H9 (cell line): ENCODE data around the gene TUBB2A. TPM values are rescaled to one million over a fixed set of nuclear protein-coding genes. Genes with fewer than 3 reads are reported as not detected.

Source experiments
- DNase-seq: peaks from one replicate; pipeline ENCODE4 v3.0.0-alpha.2; 2017
- H2AFZ ChIP-seq: one replicate; pipeline ENCODE4 v1.6.1; 2013; ENCODE audit warnings: mild to moderate bottlenecking, low read length, control low read depth, moderate library complexity
- H2AK5ac ChIP-seq: 2 replicates; pipeline ENCODE4 v1.6.1; 2013; ENCODE audit warnings: low read length, control low read depth, mixed read lengths; ENCODE audit not compliant: insufficient read length
- H2BK120ac ChIP-seq: one replicate; pipeline ENCODE4 v1.6.1; 2013; ENCODE audit warnings: low read depth, mild to moderate bottlenecking, low read length, control low read depth, inconsistent platforms; ENCODE audit not compliant: poor library complexity, severe bottlenecking
- H2BK12ac ChIP-seq: 2 replicates; pipeline ENCODE4 v1.6.1; 2013; ENCODE audit warnings: low read length, control low read depth, mixed read lengths, low read depth; ENCODE audit not compliant: insufficient read length
- H2BK15ac ChIP-seq: 2 replicates; pipeline ENCODE4 v1.6.1; 2013; ENCODE audit warnings: low read depth, low read length, control low read depth
- H2BK20ac ChIP-seq: one replicate; pipeline ENCODE4 v1.6.1; 2013; ENCODE audit warnings: low read depth, mild to moderate bottlenecking, low read length, control low read depth, inconsistent platforms; ENCODE audit not compliant: poor library complexity, severe bottlenecking
- H2BK5ac ChIP-seq: 2 replicates; pipeline ENCODE4 v1.6.1; 2013; ENCODE audit warnings: low read length, control low read depth, mixed read lengths; ENCODE audit not compliant: insufficient read length
- H3K14ac ChIP-seq: 2 replicates; pipeline ENCODE4 v1.6.1; 2013; ENCODE audit warnings: low read length, control low read depth; ENCODE audit not compliant: insufficient read depth
- H3K18ac ChIP-seq: 2 replicates; pipeline ENCODE4 v1.6.1; 2013; ENCODE audit warnings: low read depth, mild to moderate bottlenecking, mixed read lengths, low read length, control low read depth; ENCODE audit not compliant: insufficient read length
- H3K23ac ChIP-seq: 2 replicates; pipeline ENCODE4 v1.6.1; 2013; ENCODE audit warnings: low read length, control low read depth, mixed read lengths, low read depth; ENCODE audit not compliant: insufficient read length
- H3K23me2 ChIP-seq: 2 replicates; pipeline ENCODE4 v1.6.1; 2013; ENCODE audit warnings: low read depth, mild to moderate bottlenecking, mixed read lengths, low read length, control low read depth; ENCODE audit not compliant: insufficient read length, poor library complexity, severe bottlenecking
- H3K27ac ChIP-seq: 2 replicates; pipeline ENCODE4 v1.5.1; 2013; ENCODE audit warnings: low read length, control low read depth, mixed read lengths, low read depth; ENCODE audit not compliant: insufficient read length
- H3K27me3 ChIP-seq: 2 replicates; pipeline ENCODE4 v1.6.1; 2013; ENCODE audit warnings: low read length, control low read depth, inconsistent platforms; ENCODE audit not compliant: insufficient read depth
- H3K4ac ChIP-seq: 2 replicates; pipeline ENCODE4 v1.6.1; 2013; ENCODE audit warnings: low read depth, mild to moderate bottlenecking, control low read depth, inconsistent platforms, low read length, moderate library complexity
- H3K4me1 ChIP-seq: 2 replicates; pipeline ENCODE4 v1.6.1; 2013; ENCODE audit warnings: low read length, control low read depth, inconsistent platforms; ENCODE audit not compliant: insufficient read depth
- H3K4me2 ChIP-seq: 2 replicates; pipeline ENCODE4 v1.6.1; 2013; ENCODE audit warnings: low read length, control low read depth, mixed read lengths; ENCODE audit not compliant: insufficient read length, insufficient read depth
- H3K56ac ChIP-seq: 2 replicates; pipeline ENCODE4 v1.6.1; 2013; ENCODE audit warnings: low read depth, mild to moderate bottlenecking, mixed read lengths, low read length, control low read depth; ENCODE audit not compliant: insufficient read length
- H3K79me1 ChIP-seq: 2 replicates; pipeline ENCODE4 v1.6.1; 2013; ENCODE audit warnings: low read depth, mild to moderate bottlenecking, moderate library complexity, low read length, control low read depth, inconsistent platforms; ENCODE audit not compliant: insufficient read depth, poor library complexity, severe bottlenecking
- H3K79me2 ChIP-seq: 2 replicates; pipeline ENCODE4 v1.6.1; 2013; ENCODE audit warnings: low read length, control low read depth, inconsistent platforms; ENCODE audit not compliant: insufficient read depth
- H3K9ac ChIP-seq: 2 replicates; pipeline ENCODE4 v1.6.1; 2013; ENCODE audit warnings: low read length, control low read depth, mixed read lengths; ENCODE audit not compliant: insufficient read length; ENCODE audit errors: extremely low read depth
- H3K9me3 ChIP-seq: one replicate; pipeline ENCODE4 v1.6.1; 2013; ENCODE audit warnings: low read depth, low read length, inconsistent platforms; ENCODE audit not compliant: control insufficient read depth
- H3T11ph ChIP-seq: one replicate; pipeline ENCODE4 v1.6.1; 2013; ENCODE audit warnings: mild to moderate bottlenecking, low read length, control low read depth, inconsistent platforms
- H4K20me1 ChIP-seq: one replicate; pipeline ENCODE4 v1.6.1; 2013; ENCODE audit not compliant: control insufficient read depth, insufficient read length, insufficient read depth
- H4K5ac ChIP-seq: 2 replicates; pipeline ENCODE4 v1.6.1; 2013; ENCODE audit warnings: low read depth, mild to moderate bottlenecking, mixed read lengths, low read length, control low read depth; ENCODE audit not compliant: insufficient read length
- H4K8ac ChIP-seq: replicated peaks from 2 replicates; pipeline ENCODE4 v1.6.1; 2013; ENCODE audit warnings: low read length, control low read depth, mixed read lengths, low read depth; ENCODE audit not compliant: insufficient read length
- H4K91ac ChIP-seq: 2 replicates; pipeline ENCODE4 v1.6.1; 2013; ENCODE audit warnings: low read depth, mild to moderate bottlenecking, moderate library complexity, mixed read lengths, low read length, control low read depth; ENCODE audit not compliant: insufficient read length
- H3K27ac Mint-ChIP-seq, 3 experiments: 2 replicates in 2 of 3; 3 replicates in 1 of 3; pipeline ENCODE4 v1.8.0; 2020 to 2021; ENCODE audit warnings: mixed read lengths in 3 of 3, mild to moderate bottlenecking in 1 of 3, moderate library complexity in 1 of 3
- H3K27me3 Mint-ChIP-seq: 2 replicates; pipeline ENCODE4 v1.8.0; 2021; ENCODE audit warnings: low read depth, mild to moderate bottlenecking, moderate library complexity, mixed read lengths
- H3K36me3 Mint-ChIP-seq, 3 experiments: 2 replicates in 2 of 3; 3 replicates in 1 of 3; pipeline ENCODE4 v1.8.0; 2020 to 2021; ENCODE audit warnings: low read depth in 3 of 3, mixed read lengths in 3 of 3; ENCODE audit not compliant: insufficient read depth in 1 of 3
- H3K4me1 Mint-ChIP-seq, 2 experiments: 2 replicates each; pipeline ENCODE4 v1.8.0; 2020; ENCODE audit warnings: mixed read lengths in 2 of 2
- H3K4me3 Mint-ChIP-seq, 2 experiments: 2 replicates in 1 of 2; 3 replicates in 1 of 2; pipeline ENCODE4 v1.8.0; 2020 to 2021; ENCODE audit warnings: mild to moderate bottlenecking in 2 of 2, mixed read lengths in 2 of 2, moderate library complexity in 1 of 2
- H3K9me3 Mint-ChIP-seq, 2 experiments: 2 replicates in 1 of 2; 3 replicates in 1 of 2; pipeline ENCODE4 v1.8.0; 2020; ENCODE audit warnings: mild to moderate bottlenecking in 2 of 2, mixed read lengths in 2 of 2, moderate library complexity in 1 of 2
- CTCF ChIP-seq: fragments of 200-600 bp; sonication (generic); conservative IDR thresholded peaks from 3 replicates; pipeline ENCODE4 v1.8.0; 2021; ENCODE audit warnings: antibody characterized with exemption, mild to moderate bottlenecking
- WGBS: extraction: QIAGEN DNeasy Blood & Tissue Kit; methylation state at CpG from one replicate; pipeline ENCODE4 v1.1.7; 2013; ENCODE audit warnings: missing lambda C conversion rate, low lambda C conversion rate, mixed read lengths; ENCODE audit not compliant: insufficient read length; ENCODE audit errors: extremely low coverage; 5-methylcytosine and 5-hydroxymethylcytosine counted together
- total RNA-seq: library from RNA; stranded (reverse); gene quantifications from 2 replicates; pipeline ENCODE4 v1.2.1, GENCODE V29; 2021

TUBB2A gene
- total RNA-seq, 1 experiment from 2014 or later, result 258 TPM

DNA sequence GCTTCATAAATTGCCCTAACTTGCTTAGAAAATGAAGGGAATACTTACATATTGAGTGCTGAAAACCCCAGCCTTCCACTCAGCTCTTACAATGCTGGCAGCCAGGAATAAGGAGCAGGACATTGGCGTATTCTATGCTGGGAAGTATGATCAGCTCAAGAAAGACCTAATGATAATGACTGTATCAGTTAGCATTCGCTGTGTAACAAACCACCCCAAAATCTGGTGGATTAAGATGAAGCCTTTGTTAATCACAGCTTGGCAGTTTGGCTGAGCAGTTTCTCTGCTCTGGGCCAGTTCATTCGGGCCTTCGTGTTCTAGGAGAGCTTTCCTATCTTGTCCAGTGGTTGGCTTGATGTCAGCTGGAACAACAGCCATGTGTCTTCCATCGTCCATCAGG is 33.4 kb upstream of the TUBB2A start:
- no peaks in the 10 kb centered on the region for H3K9me3 ChIP-seq
- H3K79me2 ChIP-seq, result no peaks in the 10 kb centered on the region
- no peak overlapping the region for H2BK15ac ChIP-seq
- no peak overlapping the region for H2AK5ac ChIP-seq
- no peak overlapping the region for H2BK12ac ChIP-seq
- H2BK5ac ChIP-seq, result no peak overlapping the region
- no peak for TF ChIP-seq CTCF
- H3K56ac ChIP-seq, result no peak overlapping the region
- DNase-seq, result no peak
- no peak overlapping the region for H2BK20ac ChIP-seq
- Mint-ChIP-seq H3K9me3 (peaks cover 0 to 6% of the 10 kb centered on the region in 2 experiments; a peak in 3 of 5 replicates), H3K4me3 (no peak overlapping the region), H3K4me1 (peaks cover 15 to 16% of the 10 kb centered on the region in 2 experiments), H3K27me3 (no peaks in the 10 kb centered on the region), H3K27ac (no peak overlapping the region), H3K36me3 (peaks cover 5 to 8% (median 6%) of the 10 kb centered on the region in 3 experiments; a peak in 5 of 7 replicates)
- no peaks in the 10 kb centered on the region for H3K79me1 ChIP-seq
- H3K4me2 ChIP-seq, result no peak overlapping the region
- no peaks in the 10 kb centered on the region for H4K20me1 ChIP-seq
- H3K23ac ChIP-seq, result no peak overlapping the region
- H2AFZ ChIP-seq, result no peak overlapping the region
- no peak overlapping the region for H4K5ac ChIP-seq
- H4K8ac ChIP-seq, result no peak overlapping the region
- no peak overlapping the region for H4K91ac ChIP-seq
- H2BK120ac ChIP-seq, result no peak overlapping the region
- peaks cover 12% of the 10 kb centered on the region for H3K4me1 ChIP-seq
- H3T11ph ChIP-seq, result no peak overlapping the region
- no peak overlapping the region for H3K4ac ChIP-seq
- H3K18ac ChIP-seq, result no peak overlapping the region
- H3K14ac ChIP-seq, result no peak overlapping the region
- WGBS, result no CpG with 5 or more reads among the region's 5 CpGs
- H3K9ac ChIP-seq, result no peak overlapping the region
- no peaks in the 10 kb centered on the region for H3K23me2 ChIP-seq
- no peaks in the 10 kb centered on the region for H3K27me3 ChIP-seq
- H3K27ac ChIP-seq, result no peak overlapping the region
